ENCODE results near the gene AGPAT1. TPM values are rescaled to one million over a fixed set of nuclear protein-coding genes. Genes with fewer than 3 reads are reported as not detected.

Gene AGPAT1
- total and polyA plus RNA-seq, 2 of the 13 experiments (the other 11 are each of a cell fraction or from before 2014, with no cell fraction given) = 51.3 to 139 TPM

DNA sequence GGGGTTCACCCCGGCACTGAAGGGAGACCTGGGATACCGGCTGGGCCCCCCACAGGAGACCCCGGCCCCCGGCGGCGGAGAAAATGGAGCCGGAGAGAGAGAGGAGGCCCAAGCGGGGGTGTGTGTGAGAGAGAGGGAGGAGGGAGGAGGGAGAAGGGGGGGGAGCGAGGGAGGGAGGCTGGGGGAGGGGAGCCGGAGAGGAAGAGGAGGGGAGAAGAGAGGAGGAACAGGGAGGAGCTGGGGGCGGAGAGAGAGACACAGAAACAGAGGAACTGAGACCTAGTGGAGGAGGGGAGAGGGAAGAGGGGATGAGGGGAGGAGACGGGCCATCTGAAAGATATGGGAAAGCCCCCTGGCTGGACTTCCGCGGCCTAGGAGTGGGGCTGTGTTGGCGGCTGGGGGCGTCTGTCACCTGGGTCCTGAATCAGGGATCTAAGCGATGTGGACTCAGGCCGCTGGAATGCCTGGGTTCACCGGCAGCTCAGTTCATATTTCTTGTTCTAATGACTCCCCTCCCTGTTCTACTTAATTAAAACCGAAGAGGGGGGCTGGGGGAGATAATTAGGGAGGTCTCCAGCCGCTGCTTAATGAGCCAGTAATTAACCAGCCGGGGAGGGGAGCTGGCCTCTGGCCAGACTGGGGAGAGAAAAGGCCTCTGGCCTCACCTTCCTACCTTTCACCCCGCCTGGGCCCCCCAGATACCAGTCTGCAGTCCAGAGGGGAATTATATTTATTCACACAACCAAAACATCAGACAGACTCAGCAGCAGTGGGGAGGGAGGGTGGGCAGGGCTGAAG lies 14.4 kb upstream of the AGPAT1 start, which contains the start of gene PBX2 (continued):
- 0 out of 2 replicates have a peak, but pooled peaks have one; percentile 61 for TF ChIP-seq ZNF776 (CRISPR knock-in tag; IDR thresholded peaks at IDR 0.05)
- TF ChIP-seq HNRNPH1 (optimal IDR thresholded peaks at IDR 0.05; ENCODE audit: low read depth, low read length) = peak; percentile 92
- no peak for TF ChIP-seq ZNF484 (CRISPR knock-in tag; IDR thresholded peaks at IDR 0.05; ENCODE audit: borderline replicate concordance, low read depth)
- TF ChIP-seq ZNF274 (CRISPR knock-in tag; IDR thresholded peaks at IDR 0.05) = no peak
- no peak for TF ChIP-seq SRSF4 (IDR thresholded peaks at IDR 0.05; ENCODE audit: low read depth, low read length, poor library complexity, severe bottlenecking)
- no peak for TF ChIP-seq ZNF546 (CRISPR knock-in tag; conservative IDR thresholded peaks at IDR 0.05)
- TF ChIP-seq SNRNP70 (IDR thresholded peaks at IDR 0.05; ENCODE audit: low read depth, low read length) = no peak
- no peak for TF ChIP-seq SATB2 (CRISPR knock-in tag; IDR thresholded peaks at IDR 0.05)
- TF ChIP-seq SMAD1 (CRISPR knock-in tag; IDR thresholded peaks at IDR 0.05; ENCODE audit: borderline replicate concordance, low read depth) = peak; percentile 76; the same call in 1 of the 2 replicates
- TF ChIP-seq CHD2 (IDR thresholded peaks at IDR 0.05; ENCODE audit: low read depth, low read length) = no peak
- peak; percentile 61 for TF ChIP-seq GABPB1 (CRISPR knock-in tag; IDR thresholded peaks at IDR 0.05)
- TF ChIP-seq CBX1 (IDR thresholded peaks at IDR 0.05; ENCODE audit: low read depth) = no peak
- TF ChIP-seq, protein P1, sequence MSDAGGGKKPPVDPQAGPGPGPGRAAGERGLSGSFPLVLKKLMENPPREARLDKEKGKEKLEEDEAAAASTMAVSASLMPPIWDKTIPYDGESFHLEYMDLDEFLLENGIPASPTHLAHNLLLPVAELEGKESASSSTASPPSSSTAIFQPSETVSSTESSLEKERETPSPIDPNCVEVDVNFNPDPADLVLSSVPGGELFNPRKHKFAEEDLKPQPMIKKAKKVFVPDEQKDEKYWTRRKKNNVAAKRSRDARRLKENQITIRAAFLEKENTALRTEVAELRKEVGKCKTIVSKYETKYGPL (CRISPR knock-in tag; IDR thresholded peaks at IDR 0.05) = no peak
- no peak for TF ChIP-seq NPAS2 (CRISPR knock-in tag; IDR thresholded peaks at IDR 0.05; ENCODE audit: borderline replicate concordance)
- 0 out of 2 replicates have a peak, but pooled peaks have one; percentile 49 for TF ChIP-seq ZSCAN31 (CRISPR knock-in tag; IDR thresholded peaks at IDR 0.05; ENCODE audit: low read depth)
- no peak for TF ChIP-seq IKZF1 (IDR thresholded peaks at IDR 0.05)
- TF ChIP-seq ZNF619 (CRISPR knock-in tag; IDR thresholded peaks at IDR 0.05) = no peak
- TF ChIP-seq ZNF256 (CRISPR knock-in tag; conservative IDR thresholded peaks at IDR 0.05) = no peak
- TF ChIP-seq ZFP82 (CRISPR knock-in tag; IDR thresholded peaks at IDR 0.05; ENCODE audit: borderline replicate concordance) = no peak
- TF ChIP-seq POLR2AphosphoS5 (IDR thresholded peaks at IDR 0.05; ENCODE audit: low read depth, low read length) = peak; percentile 83
- no peak for TF ChIP-seq ZNF501 (CRISPR knock-in tag; IDR thresholded peaks at IDR 0.05)
- TF ChIP-seq ZEB1 (IDR thresholded peaks at IDR 0.05; ENCODE audit: insufficient replicate concordance, low read depth) = no peak
- 0 out of 2 replicates have a peak, but pooled peaks have one; percentile 37 for TF ChIP-seq MED13 (CRISPR knock-in tag; IDR thresholded peaks at IDR 0.05)
- TF ChIP-seq SIX4 (CRISPR knock-in tag; IDR thresholded peaks at IDR 0.05) = 0 out of 2 replicates have a peak, but pooled peaks have one; percentile 10
- TF ChIP-seq, protein P2, sequence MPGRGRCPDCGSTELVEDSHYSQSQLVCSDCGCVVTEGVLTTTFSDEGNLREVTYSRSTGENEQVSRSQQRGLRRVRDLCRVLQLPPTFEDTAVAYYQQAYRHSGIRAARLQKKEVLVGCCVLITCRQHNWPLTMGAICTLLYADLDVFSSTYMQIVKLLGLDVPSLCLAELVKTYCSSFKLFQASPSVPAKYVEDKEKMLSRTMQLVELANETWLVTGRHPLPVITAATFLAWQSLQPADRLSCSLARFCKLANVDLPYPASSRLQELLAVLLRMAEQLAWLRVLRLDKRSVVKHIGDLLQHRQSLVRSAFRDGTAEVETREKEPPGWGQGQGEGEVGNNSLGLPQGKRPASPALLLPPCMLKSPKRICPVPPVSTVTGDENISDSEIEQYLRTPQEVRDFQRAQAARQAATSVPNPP (CRISPR knock-in tag; IDR thresholded peaks at IDR 0.05) = no peak
- TF ChIP-seq SMYD3 (CRISPR knock-in tag; IDR thresholded peaks at IDR 0.05) = 0 out of 2 replicates have a peak, but pooled peaks have one; percentile 36
- TF ChIP-seq, protein P3, sequence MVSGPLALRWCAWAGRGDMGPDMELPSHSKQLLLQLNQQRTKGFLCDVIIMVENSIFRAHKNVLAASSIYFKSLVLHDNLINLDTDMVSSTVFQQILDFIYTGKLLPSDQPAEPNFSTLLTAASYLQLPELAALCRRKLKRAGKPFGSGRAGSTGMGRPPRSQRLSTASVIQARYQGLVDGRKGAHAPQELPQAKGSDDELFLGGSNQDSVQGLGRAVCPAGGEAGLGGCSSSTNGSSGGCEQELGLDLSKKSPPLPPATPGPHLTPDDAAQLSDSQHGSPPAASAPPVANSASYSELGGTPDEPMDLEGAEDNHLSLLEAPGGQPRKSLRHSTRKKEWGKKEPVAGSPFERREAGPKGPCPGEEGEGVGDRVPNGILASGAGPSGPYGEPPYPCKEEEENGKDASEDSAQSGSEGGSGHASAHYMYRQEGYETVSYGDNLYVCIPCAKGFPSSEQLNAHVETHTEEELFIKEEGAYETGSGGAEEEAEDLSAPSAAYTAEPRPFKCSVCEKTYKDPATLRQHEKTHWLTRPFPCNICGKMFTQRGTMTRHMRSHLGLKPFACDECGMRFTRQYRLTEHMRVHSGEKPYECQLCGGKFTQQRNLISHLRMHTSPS (CRISPR knock-in tag; IDR thresholded peaks at IDR 0.05; ENCODE audit: low read depth) = no peak
